Upper lobe of right lung (tissue), 1 donor: Measurements from ENCODE around the gene DDC. TPM values are rescaled to one million over a fixed set of nuclear protein-coding genes. Genes with fewer than 3 reads are reported as not detected.
"Not testable (repeated sequence)": the region's sequence is repeated elsewhere in the genome, so short reads cannot be mapped to it uniquely, and the experiment has no call there.

ENCODE experiments used
- ATAC-seq: fragments of 200-7000 bp; cut with Tn5 transposase; one replicate; pipeline ENCODE4 v1.9.1; 2020; ENCODE audit warnings: mild to moderate bottlenecking, moderate library complexity
- DNase-seq: peaks from one replicate; pipeline ENCODE4 v3.0.0-alpha.2; 2020
- H3K27ac ChIP-seq: fragments of 200-600 bp; one replicate; pipeline ENCODE4 v1.8.0; 2022
- H3K27me3 ChIP-seq: fragments of 200-600 bp; one replicate; pipeline ENCODE4 v1.8.0; 2022; ENCODE audit warnings: mild to moderate bottlenecking
- H3K36me3 ChIP-seq: fragments of 200-600 bp; one replicate; pipeline ENCODE4 v1.8.0; 2022
- H3K4me1 ChIP-seq: fragments of 200-600 bp; one replicate; pipeline ENCODE4 v1.8.0; 2022
- H3K4me3 ChIP-seq: fragments of 200-600 bp; one replicate; pipeline ENCODE4 v1.8.0; 2022; ENCODE audit warnings: mild to moderate bottlenecking
- H3K9me3 ChIP-seq: fragments of 200-600 bp; one replicate; pipeline ENCODE4 v1.8.0; 2022
- CTCF ChIP-seq: fragments of 200-600 bp; IDR thresholded peaks from one replicate; pipeline ENCODE4 v1.8.0; 2022; ENCODE audit warnings: antibody characterized with exemption
- intact Hi-C: fragments of 100-400 bp; cut with DNase I; formaldehyde crosslinking; loops from one replicate; pipeline ENCODE4 v1.11.0; 2022
- total RNA-seq: library from RNA; stranded (reverse); fragmentation: NEBNext Ultra II Directional; extraction: Animal tissue kit (Norgen Biotek cat#: 25700); gene quantifications from one replicate; pipeline ENCODE4 v1.2.1, GENCODE V29; 2021
- donor health status: DM: no; HTN: yes; CAD: no; lungs with severe emphysema.

Gene DDC
- total RNA-seq, 1 donor from 2014 or later = 3.1 TPM

GRCh38 chr7:50577569-50577968, 12.4 kb upstream of the DDC start:
- ATAC-seq (no peak), DNase-seq (no peak)
- Histone ChIP-seq H3K4me1 (no peaks in the 10 kb centered on the region), H3K27me3 (no peaks in the 10 kb centered on the region), H3K9me3 (no peaks in the 10 kb centered on the region), H3K36me3 (no peaks in the 10 kb centered on the region), H3K4me3 (no peak overlapping the region), H3K27ac (no peak overlapping the region)
- intact Hi-C loops = no loop called here
- no peak for TF ChIP-seq CTCF

- DNase-seq, H3K27ac ChIP-seq, H3K9me3 ChIP-seq, ATAC-seq, H3K27me3 ChIP-seq, H3K4me3 ChIP-seq, intact Hi-C loops, H3K36me3 ChIP-seq, H3K4me1 ChIP-seq: not testable (repeated sequence)
Observed at GRCh38 chr7:50576388-50576787, 11.2 kb upstream of the DDC start.

GRCh38 chr7:50567715-50568261, 2.6 kb upstream of the DDC start:
- H3K36me3 ChIP-seq = no peaks in the 10 kb centered on the region
- intact Hi-C loops = no loop called here
- H3K9me3 ChIP-seq = no peaks in the 10 kb centered on the region
- H3K4me1 ChIP-seq = peaks cover 4% of the 10 kb centered on the region
- ATAC-seq (no peak), DNase-seq (no peak)
- no peak overlapping the region for H3K27ac ChIP-seq
- H3K27me3 ChIP-seq = no peaks in the 10 kb centered on the region
- TF ChIP-seq CTCF = no peak
- H3K4me3 ChIP-seq = no peak overlapping the region

GRCh38 chr7:50565977-50566376, 772 bp upstream of the DDC start:
- Histone ChIP-seq H3K4me3 (no peak overlapping the region), H3K27me3 (no peaks in the 10 kb centered on the region), H3K36me3 (no peaks in the 10 kb centered on the region), H3K9me3 (no peaks in the 10 kb centered on the region), H3K27ac (no peak overlapping the region), H3K4me1 (peaks cover 4% of the 10 kb centered on the region)
- ATAC-seq (no peak), DNase-seq (no peak)
- intact Hi-C loops = no loop called here
- TF ChIP-seq CTCF = no peak

- Histone ChIP-seq H3K4me3 (no peak overlapping the region), H3K27me3 (no peaks in the 10 kb centered on the region), H3K27ac (no peak overlapping the region), H3K36me3 (no peaks in the 10 kb centered on the region), H3K9me3 (no peaks in the 10 kb centered on the region), H3K4me1 (peaks cover 4% of the 10 kb centered on the region)
- intact Hi-C loops = no loop called here
- DNase-seq (no peak), ATAC-seq (peak; percentile 6)
- no peak for TF ChIP-seq CTCF
Observed at GRCh38 chr7:50565559-50565916, 333 bp upstream of the DDC start.

GRCh38 chr7:50564171-50564570, 1.0 kb downstream of the DDC start:
- ATAC-seq (no peak), DNase-seq (no peak)
- Histone ChIP-seq H3K27me3 (no peaks in the 10 kb centered on the region), H3K9me3 (no peaks in the 10 kb centered on the region), H3K4me1 (peaks cover 4% of the 10 kb centered on the region), H3K4me3 (no peak overlapping the region), H3K36me3 (no peaks in the 10 kb centered on the region), H3K27ac (no peak overlapping the region)
- no peak for TF ChIP-seq CTCF
- intact Hi-C loops = no loop called here
